ENCODE results near the gene NRROS. TPM values are rescaled to one million over a fixed set of nuclear protein-coding genes. Genes with fewer than 3 reads are reported as not detected.

NRROS gene
- total RNA-seq, 2 donors from 2014 or later: 0.66 to 1.8 TPM

DNA sequence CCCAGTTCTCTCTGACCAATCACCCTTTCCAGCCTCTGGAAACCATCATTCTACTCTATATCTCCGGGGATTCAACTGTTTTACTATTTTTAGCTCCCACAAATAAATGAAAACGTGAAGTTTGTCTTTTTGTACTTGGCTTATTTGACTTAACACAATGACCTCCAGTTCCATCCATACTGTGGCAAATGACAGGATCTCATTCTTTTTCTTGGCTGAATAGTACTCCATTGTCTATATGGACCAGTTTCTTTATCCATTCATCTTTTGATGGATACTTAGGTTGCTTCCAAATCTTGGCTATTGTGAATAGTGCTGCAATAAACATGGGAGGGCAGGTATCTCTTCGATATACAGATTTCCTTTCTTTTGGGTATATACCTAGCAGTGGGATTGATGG, 34.1 kb downstream of the NRROS start:
- Histone ChIP-seq H3K9me3 (no peaks in the 10 kb centered on the region), H3K27ac (no peak overlapping the region), H3K4me1 (no peaks in the 10 kb centered on the region), H3K27me3 (no peaks in the 10 kb centered on the region), H3K36me3 (replicated peaks in 1 of 2; ENCODE audit: insufficient read depth in 1 of 2, low read depth in 2 of 2) (no peaks in the 10 kb centered on the region), H3K4me3 (no peak overlapping the region)
- 67 to 72% methylated on average over 3 of the region's 3 CpGs for WGBS, 2 donors
- ATAC-seq (no peak), DNase-seq (no peak)
- TF ChIP-seq, protein P1, sequence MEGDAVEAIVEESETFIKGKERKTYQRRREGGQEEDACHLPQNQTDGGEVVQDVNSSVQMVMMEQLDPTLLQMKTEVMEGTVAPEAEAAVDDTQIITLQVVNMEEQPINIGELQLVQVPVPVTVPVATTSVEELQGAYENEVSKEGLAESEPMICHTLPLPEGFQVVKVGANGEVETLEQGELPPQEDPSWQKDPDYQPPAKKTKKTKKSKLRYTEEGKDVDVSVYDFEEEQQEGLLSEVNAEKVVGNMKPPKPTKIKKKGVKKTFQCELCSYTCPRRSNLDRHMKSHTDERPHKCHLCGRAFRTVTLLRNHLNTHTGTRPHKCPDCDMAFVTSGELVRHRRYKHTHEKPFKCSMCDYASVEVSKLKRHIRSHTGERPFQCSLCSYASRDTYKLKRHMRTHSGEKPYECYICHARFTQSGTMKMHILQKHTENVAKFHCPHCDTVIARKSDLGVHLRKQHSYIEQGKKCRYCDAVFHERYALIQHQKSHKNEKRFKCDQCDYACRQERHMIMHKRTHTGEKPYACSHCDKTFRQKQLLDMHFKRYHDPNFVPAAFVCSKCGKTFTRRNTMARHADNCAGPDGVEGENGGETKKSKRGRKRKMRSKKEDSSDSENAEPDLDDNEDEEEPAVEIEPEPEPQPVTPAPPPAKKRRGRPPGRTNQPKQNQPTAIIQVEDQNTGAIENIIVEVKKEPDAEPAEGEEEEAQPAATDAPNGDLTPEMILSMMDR (IDR thresholded peaks at IDR 0.05): no peak
- intact Hi-C loops (cut with DNase I): no loop called here

DNA sequence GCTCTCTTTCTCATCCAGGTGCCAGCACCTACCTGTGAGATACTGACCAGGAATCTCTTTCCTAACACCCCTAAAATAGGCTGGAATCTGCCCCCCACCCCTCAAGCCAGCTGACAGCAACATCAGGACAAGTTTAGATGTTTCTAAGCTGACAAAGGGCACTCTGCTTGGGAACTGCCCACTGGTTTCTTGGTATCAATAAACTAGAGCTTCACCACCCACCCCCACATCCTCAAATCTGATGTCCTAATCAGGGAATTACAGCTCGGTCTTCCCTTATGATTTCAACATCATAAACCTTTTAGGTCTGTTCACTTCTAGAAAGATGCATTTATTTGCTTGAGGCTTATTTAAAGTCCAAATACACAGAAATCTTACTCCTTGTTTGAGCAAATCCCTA, 37.9 kb downstream of the NRROS start:
- intact Hi-C loops (cut with DNase I): no loop called here
- Histone ChIP-seq H3K36me3 (replicated peaks in 1 of 2; ENCODE audit: insufficient read depth in 1 of 2, low read depth in 2 of 2) (no peaks in the 10 kb centered on the region), H3K27ac (no peak overlapping the region), H3K4me3 (no peak overlapping the region), H3K9me3 (no peaks in the 10 kb centered on the region), H3K4me1 (no peaks in the 10 kb centered on the region), H3K27me3 (no peaks in the 10 kb centered on the region)
- WGBS, 2 donors: 31 to 57% methylated on average over 1 of the region's 1 CpG
- DNase-seq: no peak
- TF ChIP-seq, protein P1 (IDR thresholded peaks at IDR 0.05): no peak
- no peak for TF ChIP-seq POLR2A (IDR thresholded peaks at IDR 0.05)
- no peak for ATAC-seq

DNA sequence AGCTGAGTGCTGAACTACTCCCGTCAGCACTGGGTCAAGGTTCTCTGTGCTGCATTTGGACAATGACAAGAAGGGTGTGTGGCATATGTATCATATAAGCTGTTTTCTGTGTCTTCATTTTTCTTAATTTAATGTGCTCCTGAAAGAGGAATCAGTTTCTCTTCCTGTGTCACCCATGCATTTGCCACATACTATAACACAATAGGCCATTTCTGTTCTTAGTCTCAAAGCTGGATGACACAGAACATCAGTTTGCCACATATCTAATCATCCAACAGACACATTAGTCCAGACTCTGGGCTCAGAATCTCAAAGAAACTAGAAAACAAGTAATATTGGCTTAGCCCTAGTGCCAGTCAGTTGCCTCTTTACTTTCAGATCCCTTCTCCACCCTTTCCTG, 38.4 kb downstream of the NRROS start:
- DNase-seq (no peak), ATAC-seq (no peak)
- intact Hi-C loops (cut with DNase I): no loop called here
- no peak overlapping the region for H3K4me3 ChIP-seq
- H3K4me1 ChIP-seq: no peaks in the 10 kb centered on the region
- TF ChIP-seq, protein P1 (IDR thresholded peaks at IDR 0.05): no peak
- no peak for TF ChIP-seq POLR2A (IDR thresholded peaks at IDR 0.05)
- H3K27ac ChIP-seq: no peak overlapping the region
- no peaks in the 10 kb centered on the region for H3K27me3 ChIP-seq
- WGBS, 2 donors: 38 to 47% methylated on average over 1 of the region's 1 CpG
- H3K36me3 ChIP-seq (replicated peaks in 1 of 2; ENCODE audit: insufficient read depth in 1 of 2, low read depth in 2 of 2): no peaks in the 10 kb centered on the region
- H3K9me3 ChIP-seq: no peaks in the 10 kb centered on the region

DNA sequence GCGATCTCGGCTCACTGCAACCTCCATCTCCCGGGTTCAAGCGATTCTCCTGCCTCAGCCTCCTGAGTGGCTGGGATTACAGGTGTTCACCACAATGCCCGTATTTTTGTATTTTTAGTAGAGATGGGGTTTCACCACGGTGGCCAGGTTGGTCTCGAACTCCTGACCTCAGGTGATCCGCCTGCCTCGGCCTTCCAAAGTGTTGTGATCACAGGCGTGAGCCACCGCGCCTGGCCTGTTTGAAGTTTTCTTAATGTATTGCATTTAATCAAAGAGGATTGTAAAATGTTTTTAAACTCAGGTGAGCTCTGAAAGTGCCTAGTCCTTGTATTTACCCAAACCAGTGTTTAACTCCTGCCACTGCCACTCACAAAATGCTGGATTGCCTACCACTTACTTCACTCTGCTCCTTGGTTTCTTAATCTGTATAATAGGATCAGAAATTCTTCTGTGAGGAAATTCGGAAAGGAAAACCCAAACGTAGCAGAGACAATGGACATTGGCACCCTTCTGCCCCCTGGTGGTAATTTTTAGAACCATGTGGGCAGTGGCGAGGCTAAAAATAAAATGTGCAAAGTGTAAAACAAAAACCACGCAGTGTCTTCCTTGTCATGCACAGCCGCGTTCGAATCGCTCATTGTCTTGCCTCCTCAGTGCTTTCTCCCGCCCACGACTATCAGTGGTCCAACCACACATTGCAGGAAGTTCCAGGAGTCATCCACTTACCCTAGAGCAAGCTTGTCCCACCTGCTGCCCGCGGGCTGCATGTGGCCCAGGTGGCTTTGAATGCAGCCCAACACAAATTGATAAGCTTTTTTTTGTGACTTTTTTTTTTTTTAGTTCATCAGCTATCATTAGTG, 45.3 kb downstream of the NRROS start:
- TF ChIP-seq, protein P1 (IDR thresholded peaks at IDR 0.05): peak; percentile 82 to 88 (median 87)
- TF ChIP-seq POLR2A (IDR thresholded peaks at IDR 0.05): no peak
- Histone ChIP-seq H3K36me3 (replicated peaks in 1 of 2; ENCODE audit: insufficient read depth in 1 of 2, low read depth in 2 of 2) (no peaks in the 10 kb centered on the region), H3K9me3 (no peaks in the 10 kb centered on the region), H3K4me1 (no peaks in the 10 kb centered on the region), H3K4me3 (no peak overlapping the region), H3K27ac (no peak overlapping the region), H3K27me3 (no peaks in the 10 kb centered on the region)
- DNase-seq (peak; percentile 55 to 72 (median 65)), ATAC-seq (peak; percentile 75)
- intact Hi-C loops (cut with DNase I): loop anchor here (5.0 to 10.0 kb wide), 2 partner anchors 77 to 430 kb away; no protein-coding TSS in a partner anchor
- 24 to 26% methylated on average over 24 of the region's 24 CpGs for WGBS, 2 donors

DNA sequence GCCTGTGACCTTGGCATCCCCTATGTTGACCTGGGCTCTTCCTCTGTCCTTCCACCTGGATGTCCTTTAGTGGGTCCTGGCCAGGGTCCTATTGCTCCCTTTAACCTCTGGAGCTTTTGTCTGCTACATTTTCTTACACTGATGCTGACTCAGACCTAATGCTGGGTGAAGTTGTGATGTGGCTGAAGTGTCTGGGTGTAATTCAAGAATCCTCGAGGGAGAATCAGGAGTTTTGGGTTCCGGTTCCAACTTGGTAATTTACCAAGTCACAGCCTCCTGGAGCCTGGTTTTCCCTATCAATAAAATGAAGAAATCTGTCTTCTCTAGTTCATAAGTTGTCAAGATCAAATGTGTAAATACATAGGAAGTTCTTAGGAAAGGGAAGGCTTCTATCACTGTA, 46.9 kb downstream of the NRROS start:
- TF ChIP-seq, protein P1 (IDR thresholded peaks at IDR 0.05): no peak
- TF ChIP-seq POLR2A (IDR thresholded peaks at IDR 0.05): no peak
- Histone ChIP-seq H3K36me3 (replicated peaks in 1 of 2; ENCODE audit: insufficient read depth in 1 of 2, low read depth in 2 of 2) (no peaks in the 10 kb centered on the region), H3K27ac (no peak overlapping the region), H3K27me3 (no peaks in the 10 kb centered on the region), H3K4me1 (no peaks in the 10 kb centered on the region), H3K9me3 (no peaks in the 10 kb centered on the region), H3K4me3 (no peak overlapping the region)
- 50 to 68% methylated on average over 2 of the region's 2 CpGs for WGBS, 2 donors
- DNase-seq (no peak), ATAC-seq (no peak)
- intact Hi-C loops (cut with DNase I): loop anchor here (5.0 to 10.0 kb wide), 2 partner anchors 79 to 432 kb away; no protein-coding TSS in a partner anchor

Measured in body of pancreas (tissue), 4 donors.